GM12878 (cell line): ENCODE results near the gene HMGXB3. TPM values are rescaled to one million over a fixed set of nuclear protein-coding genes. Genes with fewer than 3 reads are reported as not detected.

Experiments
- ATF2 ChIP-seq: IDR thresholded peaks from 2 replicates; pipeline ENCODE4 v1.6.1; 2012; ENCODE audit warnings: low read length, inconsistent platforms
- BACH1 ChIP-seq: fragments of 450-650 bp; IDR thresholded peaks from 2 replicates; pipeline ENCODE4 v1.6.1; 2017; ENCODE audit warnings: mild to moderate bottlenecking, borderline replicate concordance
- BHLHE40 ChIP-seq, 2 experiments: fragments of 450-650 bp in 1 of 2; IDR thresholded peaks; 2 replicates each; pipeline ENCODE4 v1.6.1; 2011 to 2017; ENCODE audit warnings: low read depth in 2 of 2, borderline replicate concordance in 1 of 2, improper control_type of control experiment in 1 of 2, low read length in 1 of 2, mild to moderate bottlenecking in 1 of 2
- BMI1 ChIP-seq: fragments of 450-650 bp; IDR thresholded peaks from 2 replicates; pipeline ENCODE4 v1.6.1; 2016; ENCODE audit warnings: mild to moderate bottlenecking, moderate library complexity, borderline replicate concordance
- BRCA1 ChIP-seq: IDR thresholded peaks from 2 replicates; pipeline ENCODE4 v1.6.1; 2011; ENCODE audit warnings: low read depth, low read length, improper control_type of control experiment
- CEBPB ChIP-seq, 2 experiments: fragments of 150-350 bp in 1 of 2; IDR thresholded peaks; 2 replicates each; pipeline ENCODE4 v1.6.1; 2012 to 2014; ENCODE audit warnings: low read depth in 2 of 2, low read length in 2 of 2, borderline replicate concordance in 1 of 2, inconsistent platforms in 1 of 2
- CHD2 ChIP-seq: IDR thresholded peaks from 2 replicates; pipeline ENCODE4 v1.6.1; 2011; ENCODE audit warnings: low read depth, low read length, improper control_type of control experiment, borderline replicate concordance
- CHD4 ChIP-seq: fragments of 200-600 bp; sonication (generic); IDR thresholded peaks from 2 replicates; pipeline ENCODE4 v1.6.1; 2016; ENCODE audit warnings: mild to moderate bottlenecking
- E2F8 ChIP-seq: fragments of 450-650 bp; IDR thresholded peaks from 2 replicates; pipeline ENCODE4 v1.6.1; 2018; ENCODE audit warnings: mild to moderate bottlenecking, low read depth, moderate library complexity; ENCODE audit not compliant: partially characterized antibody
- HDAC2 ChIP-seq: fragments of 200-600 bp; sonication (generic); IDR thresholded peaks from 2 replicates; pipeline ENCODE4 v1.6.1; 2017
- HSF1 ChIP-seq: fragments of 150-350 bp; IDR thresholded peaks from 2 replicates; pipeline ENCODE4 v1.6.1; 2014; ENCODE audit warnings: mild to moderate bottlenecking, low read depth, low read length
- POLR2AphosphoS5 ChIP-seq: IDR thresholded peaks from 2 replicates; pipeline ENCODE4 v1.6.1; 2011; ENCODE audit warnings: mild to moderate bottlenecking, low read length, inconsistent platforms
- RB1 ChIP-seq: fragments of 450-650 bp; formaldehyde crosslinking; IDR thresholded peaks from 2 replicates; pipeline ENCODE4 v1.6.1; 2017; ENCODE audit warnings: mild to moderate bottlenecking, borderline replicate concordance
- RCOR1 ChIP-seq: conservative IDR thresholded peaks from 2 replicates; pipeline ENCODE4 v1.6.1; 2012; ENCODE audit warnings: low read depth, low read length, improper control_type of control experiment
- SMAD1 ChIP-seq: fragments of 450-650 bp; IDR thresholded peaks from 2 replicates; pipeline ENCODE4 v1.6.1; 2018; ENCODE audit warnings: mild to moderate bottlenecking, low read depth; ENCODE audit not compliant: partially characterized antibody
- SPI1 ChIP-seq: IDR thresholded peaks from 2 replicates; pipeline ENCODE4 v1.6.1; 2011; ENCODE audit warnings: low read depth, mild to moderate bottlenecking, low read length, moderate library complexity, borderline replicate concordance; ENCODE audit not compliant: insufficient read depth
- SRF ChIP-seq, 2 experiments: IDR thresholded peaks; 2 replicates each; pipeline ENCODE4 v1.6.1; 2011; ENCODE audit warnings: low read depth in 2 of 2, low read length in 2 of 2, mild to moderate bottlenecking in 1 of 2, moderate library complexity in 1 of 2
- STAT1 ChIP-seq: fragments of 450-650 bp; conservative IDR thresholded peaks from 2 replicates; pipeline ENCODE4 v1.6.1; 2014; ENCODE audit warnings: antibody characterized with exemption, mild to moderate bottlenecking
- STAT3 ChIP-seq: IDR thresholded peaks from 2 replicates; pipeline ENCODE4 v1.6.1; 2011; ENCODE audit warnings: low read depth, low read length, improper control_type of control experiment
- ZBTB33 ChIP-seq: fragments of 450-650 bp; IDR thresholded peaks from 2 replicates; pipeline ENCODE4 v1.6.1; 2017; ENCODE audit warnings: mild to moderate bottlenecking
- polyA plus RNA-seq, 11 experiments: library from polyadenylated mRNA; depleted of rRNA in 4 of 11; unstranded in 6 of 11; stranded (reverse) in 5 of 11; fragments of >200 nt; fragmentation: Nextera tagmentation in 4 of 11; fragmentation: Illumina TruSeq in 1 of 11; extraction: Ambion mirVana in 4 of 11; extraction: Trizol in 1 of 11; gene quantifications; 1 replicate in 1 of 11; 2 replicates in 10 of 11; pipeline versions ENCODE4 v1.2.1 to v1.2.3, GENCODE V29; 2011 to 2016; ENCODE audit warnings: inconsistent platforms in 2 of 11, missing spikeins in 2 of 11, low read depth in 1 of 11
- total RNA-seq, 4 experiments: library from RNA; depleted of rRNA in 3 of 4; stranded (reverse); fragments of >200 nt in 3 of 4; fragmentation: Illumina TruSeq in 1 of 4; extraction: Trizol in 1 of 4; gene quantifications; 2 replicates each; pipeline versions ENCODE4 v1.2.1 to v1.2.3, GENCODE V29; 2013 to 2021

The HMGXB3 gene
- total and polyA plus RNA-seq, 10 of the 15 experiments (the other 5 are each of a cell fraction or from before 2014, with no cell fraction given), result 1.00 to 42.2 (median 28.1) TPM

GRCh38 chr5:149960272-149961185, 40.0 kb upstream of the HMGXB3 start, which contains the start of gene SLC26A2 (continued):
- peak; percentile 96 for TF ChIP-seq CHD2
- TF ChIP-seq ZBTB33, result no peak
- TF ChIP-seq BHLHE40 (IDR thresholded peaks at IDR 0.05; ENCODE audit: borderline replicate concordance in 1 of 2, low read depth in 2 of 2, low read length in 1 of 2), result peak; percentile 17 to 86; a peak in 2 of 4 replicates
- TF ChIP-seq STAT3, result no peak
- no peak for TF ChIP-seq ATF2
- no peak for TF ChIP-seq HSF1
- 0 out of 2 replicates have a peak, but pooled peaks have one; percentile 61 for TF ChIP-seq BACH1
- no peak for TF ChIP-seq SPI1
- no peak for TF ChIP-seq BMI1
- TF ChIP-seq CEBPB (IDR thresholded peaks at IDR 0.05; ENCODE audit: borderline replicate concordance in 1 of 2, low read depth in 2 of 2, low read length in 2 of 2), result no peak
- no peak for TF ChIP-seq CHD4
- TF ChIP-seq SRF (IDR thresholded peaks at IDR 0.05; ENCODE audit: low read depth in 2 of 2, low read length in 2 of 2), result 0 out of 4 replicates have a peak, but pooled peaks of 1 of the 2 experiments have one; percentile 29
- TF ChIP-seq SMAD1, result no peak
- TF ChIP-seq HDAC2, result no peak
- no peak for TF ChIP-seq STAT1
- no peak for TF ChIP-seq RB1
- TF ChIP-seq POLR2AphosphoS5, result peak; percentile 95
- TF ChIP-seq RCOR1, result 0 out of 2 replicates have a peak, but pooled peaks have one; percentile 85
- TF ChIP-seq E2F8, result no peak
- TF ChIP-seq BRCA1, result no peak
